GM12875 (cell line): ENCODE results near the gene CSNK1A1.

Experiments
- H3K4me3 ChIP-seq: one replicate; pipeline ENCODE4 v1.5.1; 2011; ENCODE audit warnings: low read depth, low read length, control low read depth
- CTCF ChIP-seq: IDR thresholded peaks from 2 replicates; pipeline ENCODE4 v1.5.1; 2011; ENCODE audit warnings: low read depth, mild to moderate bottlenecking, control low read depth, inconsistent platforms, low read length, moderate library complexity, borderline replicate concordance; ENCODE audit not compliant: insufficient read depth

Gene CSNK1A1

GRCh38 chr5:149581931-149582768 is 30.9 kb upstream of the CSNK1A1 start:
- H3K4me3 ChIP-seq: no peak overlapping the region
- no peak for TF ChIP-seq CTCF

- no peak for TF ChIP-seq CTCF
- peak within 1 kb of the TSS; percentile 40 for H3K4me3 ChIP-seq
Observed at GRCh38 chr5:149581192-149581861, 30.1 kb upstream of the CSNK1A1 start, which contains the start of gene ARHGEF37. TSS of gene ARHGEF37 (plus strand) at chr5:149581498. CDS start at chr5:149597770, 16,272 bp downstream.

- no peak overlapping the region for H3K4me3 ChIP-seq
- TF ChIP-seq CTCF: no peak
Observed at GRCh38 chr5:149580808-149581191, 29.6 kb upstream of the CSNK1A1 start.

GRCh38 chr5:149578896-149579295 is 27.7 kb upstream of the CSNK1A1 start:
- TF ChIP-seq CTCF: no peak
- H3K4me3 ChIP-seq: no peak overlapping the region

- no peak overlapping the region for H3K4me3 ChIP-seq
- no peak for TF ChIP-seq CTCF
Observed at GRCh38 chr5:149576021-149576420, 24.8 kb upstream of the CSNK1A1 start.

GRCh38 chr5:149575131-149575530 is 23.9 kb upstream of the CSNK1A1 start:
- TF ChIP-seq CTCF: no peak

More at GRCh38 chr5:149575131-149575530, 23.9 kb upstream of the CSNK1A1 start:
- H3K4me3 ChIP-seq: no peak overlapping the region
